ENCODE results near the gene RIC8B. TPM values are rescaled to one million over a fixed set of nuclear protein-coding genes. Genes with fewer than 3 reads are reported as not detected.
A peak's percentile ranks its signal among the peaks of the same experiment; 100 is the strongest.

RIC8B gene
- total and polyA plus RNA-seq, 2 of the 13 experiments (the other 11 are each of a cell fraction or from before 2014, with no cell fraction given), result 5.1 to 7.5 TPM

- TF ChIP-seq ZNF780A (CRISPR knock-in tag; IDR thresholded peaks at IDR 0.05) (no peak), ZSCAN20 (CRISPR knock-in tag; IDR thresholded peaks at IDR 0.05; ENCODE audit: borderline replicate concordance) (no peak)
These were observed 93.2 kb downstream of the RIC8B start (continued) for GRCh38 chr12:106867651-106868050.

- 96% methylated on average over 10 of the region's 10 CpGs for WGBS (ENCODE audit: low lambda C conversion rate)
- FAIRE-seq (no peak), DNase-seq (ENCODE audit: low spot score) (no peak), ATAC-seq (no peak)
- no peak overlapping the region for H3K9ac ChIP-seq (ENCODE audit: insufficient read depth, low read depth, low read length)
- H3K4me2 ChIP-seq (ENCODE audit: low read depth, low read length), result no peak overlapping the region
- H3K4me3 ChIP-seq (replicated peaks in 1 of 3; ENCODE audit: insufficient read depth in 1 of 3, low read depth in 2 of 3, low read length in 3 of 3), result no peak overlapping the region
- no TSS peak for BruUV-seq (replicated peaks)
- H3K27me3 ChIP-seq (ENCODE audit: control insufficient read depth in 1 of 2, insufficient read depth in 2 of 2, low read length in 2 of 2), result no peaks in the 10 kb centered on the region
- H3K4me1 ChIP-seq (ENCODE audit: insufficient read depth, low read length), result no peaks in the 10 kb centered on the region
- H4K20me1 ChIP-seq (ENCODE audit: insufficient read depth, low read length), result no peaks in the 10 kb centered on the region
- ChIA-PET POLR2A (no interaction called here), CTCF (ENCODE audit: low intra/inter-chr PET ratio, low total read pairs) (no interaction called here)
- no peak overlapping the region for H3K27ac ChIP-seq (ENCODE audit: extremely low read length, insufficient read depth, low read length)
- TF ChIP-seq, protein P1, sequence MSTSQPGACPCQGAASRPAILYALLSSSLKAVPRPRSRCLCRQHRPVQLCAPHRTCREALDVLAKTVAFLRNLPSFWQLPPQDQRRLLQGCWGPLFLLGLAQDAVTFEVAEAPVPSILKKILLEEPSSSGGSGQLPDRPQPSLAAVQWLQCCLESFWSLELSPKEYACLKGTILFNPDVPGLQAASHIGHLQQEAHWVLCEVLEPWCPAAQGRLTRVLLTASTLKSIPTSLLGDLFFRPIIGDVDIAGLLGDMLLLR (CRISPR knock-in tag; IDR thresholded peaks at IDR 0.05), result no peak
- peak; percentile 59; the same call in 1 of the 2 replicates for TF ChIP-seq CEBPB (IDR thresholded peaks at IDR 0.05; ENCODE audit: borderline replicate concordance, low read depth, low read length)
- intact Hi-C loops (cut with micrococcal nuclease; ENCODE audit: unreplicated experiment) (no loop called here), in situ Hi-C loops (cut with HindIII; ENCODE audit: extremely low pct_ligation_motif_present, low pct_unique_long_range_greater_than_20kb) (no loop called here)
- H2AFZ ChIP-seq (ENCODE audit: low read length), result no peak overlapping the region
- no peaks in the 10 kb centered on the region for H3K79me2 ChIP-seq (ENCODE audit: insufficient read depth, low read length)
- H3K36me3 ChIP-seq (replicated peaks in 1 of 2; ENCODE audit: control insufficient read depth in 1 of 2, insufficient read depth in 2 of 2, low read length in 2 of 2), result peaks cover 1 to 19% of the 10 kb centered on the region in 2 experiments; a peak in 4 of 5 replicates
- no peaks in the 10 kb centered on the region for H3K9me3 ChIP-seq (ENCODE audit: low read length)
These were observed 94.7 kb downstream of the RIC8B start for GRCh38 chr12:106868982-106869700.

- FAIRE-seq, result no peak
- Histone ChIP-seq H3K27ac (ENCODE audit: extremely low read length, insufficient read depth, low read length) (no peak overlapping the region), H4K20me1 (ENCODE audit: insufficient read depth, low read length) (no peaks in the 10 kb centered on the region), H3K4me3 (replicated peaks in 1 of 3; ENCODE audit: insufficient read depth in 1 of 3, low read depth in 2 of 3, low read length in 3 of 3) (no peak overlapping the region), H3K9ac (ENCODE audit: insufficient read depth, low read depth, low read length) (no peak overlapping the region), H3K27me3 (ENCODE audit: control insufficient read depth in 1 of 2, insufficient read depth in 2 of 2, low read length in 2 of 2) (no peaks in the 10 kb centered on the region), H3K4me1 (ENCODE audit: insufficient read depth, low read length) (no peaks in the 10 kb centered on the region), H3K79me2 (ENCODE audit: insufficient read depth, low read length) (no peaks in the 10 kb centered on the region), H3K4me2 (ENCODE audit: low read depth, low read length) (no peak overlapping the region), H2AFZ (ENCODE audit: low read length) (no peak overlapping the region), H3K36me3 (replicated peaks in 1 of 2; ENCODE audit: control insufficient read depth in 1 of 2, insufficient read depth in 2 of 2, low read length in 2 of 2) (peaks cover 1 to 23% of the 10 kb centered on the region in 2 experiments; a peak in 4 of 5 replicates), H3K9me3 (ENCODE audit: low read length) (no peaks in the 10 kb centered on the region)
- ATAC-seq, result no peak
- intact Hi-C loops (cut with micrococcal nuclease; ENCODE audit: unreplicated experiment) (no loop called here), in situ Hi-C loops (cut with HindIII; ENCODE audit: extremely low pct_ligation_motif_present, low pct_unique_long_range_greater_than_20kb) (no loop called here)
- no peak for DNase-seq (ENCODE audit: low spot score)
- TF ChIP-seq HIVEP1 (CRISPR knock-in tag; IDR thresholded peaks at IDR 0.05) (no peak), ZEB1 (IDR thresholded peaks at IDR 0.05; ENCODE audit: insufficient replicate concordance, low read depth) (no peak), ZNF18 (CRISPR knock-in tag; IDR thresholded peaks at IDR 0.05; ENCODE audit: insufficient replicate concordance) (no peak), ARID2 (CRISPR knock-in tag; IDR thresholded peaks at IDR 0.05; ENCODE audit: borderline replicate concordance) (no peak)
- TF ChIP-seq, protein P2, sequence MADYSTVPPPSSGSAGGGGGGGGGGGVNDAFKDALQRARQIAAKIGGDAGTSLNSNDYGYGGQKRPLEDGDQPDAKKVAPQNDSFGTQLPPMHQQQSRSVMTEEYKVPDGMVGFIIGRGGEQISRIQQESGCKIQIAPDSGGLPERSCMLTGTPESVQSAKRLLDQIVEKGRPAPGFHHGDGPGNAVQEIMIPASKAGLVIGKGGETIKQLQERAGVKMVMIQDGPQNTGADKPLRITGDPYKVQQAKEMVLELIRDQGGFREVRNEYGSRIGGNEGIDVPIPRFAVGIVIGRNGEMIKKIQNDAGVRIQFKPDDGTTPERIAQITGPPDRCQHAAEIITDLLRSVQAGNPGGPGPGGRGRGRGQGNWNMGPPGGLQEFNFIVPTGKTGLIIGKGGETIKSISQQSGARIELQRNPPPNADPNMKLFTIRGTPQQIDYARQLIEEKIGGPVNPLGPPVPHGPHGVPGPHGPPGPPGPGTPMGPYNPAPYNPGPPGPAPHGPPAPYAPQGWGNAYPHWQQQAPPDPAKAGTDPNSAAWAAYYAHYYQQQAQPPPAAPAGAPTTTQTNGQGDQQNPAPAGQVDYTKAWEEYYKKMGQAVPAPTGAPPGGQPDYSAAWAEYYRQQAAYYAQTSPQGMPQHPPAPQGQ (CRISPR knock-in tag; IDR thresholded peaks at IDR 0.05; ENCODE audit: borderline replicate concordance), result no peak
- ChIA-PET POLR2A (no interaction called here), CTCF (ENCODE audit: low intra/inter-chr PET ratio, low total read pairs) (no interaction called here)
- no TSS peak for BruUV-seq (replicated peaks)
These were observed 95.6 kb downstream of the RIC8B start for GRCh38 chr12:106870116-106870515.

Data from HepG2 (cell line).